SK-MEL-5 (cell line): ENCODE results near the gene IRS1. TPM values are rescaled to one million over a fixed set of nuclear protein-coding genes. Genes with fewer than 3 reads are reported as not detected.

Experiments
- DNase-seq: peaks from one replicate; pipeline ENCODE4 v3.0.0-alpha.2; 2016; ENCODE audit warnings: low read depth, low spot score
- in situ Hi-C: cut with HindIII; loops from 2 replicates; pipeline ENCODE4 v1.10.0; 2016; ENCODE audit warnings: low sequenced_read_pairs, high pct_unique_total_duplicates, low pct_unique_long_range_greater_than_20kb
- total RNA-seq: library from RNA; depleted of rRNA; stranded (reverse); fragments of >200 nt; shearing (Covaris generic); gene quantifications from 2 replicates; pipeline ENCODE4 v1.2.3, GENCODE V29; 2014

The IRS1 gene
- total RNA-seq, 1 experiment from 2014 or later = 4.2 TPM

DNA sequence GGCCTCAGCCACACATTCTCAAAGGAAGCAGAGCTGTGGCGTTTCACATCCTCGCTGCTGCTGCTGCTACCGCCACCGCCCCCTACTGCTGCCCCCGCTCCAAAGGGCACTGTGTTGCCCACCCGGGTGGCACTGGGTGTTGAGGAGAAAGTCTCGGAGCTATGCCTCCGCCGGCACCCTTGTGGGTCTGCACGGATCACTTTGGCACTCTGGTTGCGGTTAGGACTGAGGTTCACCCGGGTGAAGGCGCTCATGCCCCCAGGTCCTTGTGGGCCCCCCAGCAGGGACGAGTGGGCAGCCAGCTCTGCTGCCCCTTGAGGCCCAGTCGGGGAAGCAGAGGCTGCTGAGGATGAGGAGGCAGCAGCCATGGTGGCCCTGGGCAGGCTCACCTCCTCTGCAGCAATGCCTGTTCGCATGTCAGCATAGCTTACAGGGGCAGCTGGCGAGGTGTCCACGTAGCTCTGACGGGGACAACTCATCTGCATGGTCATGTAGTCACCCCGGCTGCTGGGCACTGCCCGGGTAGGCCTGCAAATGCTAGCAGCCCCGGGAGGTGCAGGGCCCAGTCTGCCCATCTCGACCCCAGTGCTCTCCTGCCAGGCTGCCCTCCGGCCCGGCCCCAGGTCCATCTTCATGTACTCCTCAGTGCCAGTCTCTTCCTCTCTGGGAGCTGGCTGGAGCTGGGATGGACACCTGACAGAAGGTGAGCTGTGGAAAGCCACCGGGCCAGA, 4.2 kb downstream of the IRS1 start:
- in situ Hi-C loops = no loop called here
- DNase-seq = no peak

DNA sequence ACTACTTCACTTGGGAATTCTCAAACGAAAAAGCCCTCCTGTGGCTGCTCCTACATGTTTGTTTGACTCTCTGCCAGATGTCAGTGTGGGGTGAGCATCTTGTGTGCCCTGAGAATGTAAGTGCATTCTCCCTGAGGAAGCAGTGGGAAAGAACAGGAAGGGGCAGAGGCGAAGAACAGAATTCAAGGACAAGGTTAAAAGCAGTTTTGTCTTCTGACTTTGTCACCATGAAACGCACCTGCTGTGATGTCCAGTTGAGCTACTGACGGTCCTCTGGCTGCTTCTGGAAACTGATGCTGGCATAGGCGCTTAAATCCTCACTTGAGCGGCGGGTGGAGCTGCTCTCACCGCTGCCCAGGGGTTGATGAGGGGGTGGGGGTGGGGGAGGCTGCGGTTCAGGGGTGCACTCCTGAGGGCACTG, 4.9 kb downstream of the IRS1 start:
- in situ Hi-C loops = no loop called here
- DNase-seq = no peak

DNA sequence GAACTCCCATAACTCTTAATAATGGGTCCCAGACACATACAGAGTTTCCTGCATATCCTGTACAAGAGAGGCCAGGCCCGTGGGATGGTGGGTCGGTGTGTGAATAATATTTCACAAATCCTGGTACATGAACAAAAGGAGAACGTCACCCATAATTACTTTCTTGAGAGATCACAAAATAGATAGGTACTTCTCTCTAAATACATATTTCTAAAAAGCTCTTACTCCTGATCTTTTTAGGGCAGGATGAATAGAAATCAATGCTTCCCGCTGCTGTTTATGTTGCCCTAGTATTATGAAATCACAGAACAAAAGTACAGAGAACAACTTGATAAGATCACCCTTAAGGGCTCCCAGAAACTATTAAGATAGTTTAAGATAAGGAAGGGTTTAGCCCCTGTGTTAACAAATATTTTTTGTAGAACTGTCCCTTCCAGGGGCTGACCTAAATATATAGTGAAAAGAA, 5.4 kb downstream of the IRS1 start:
- in situ Hi-C loops = no loop called here
- DNase-seq = no peak

DNA sequence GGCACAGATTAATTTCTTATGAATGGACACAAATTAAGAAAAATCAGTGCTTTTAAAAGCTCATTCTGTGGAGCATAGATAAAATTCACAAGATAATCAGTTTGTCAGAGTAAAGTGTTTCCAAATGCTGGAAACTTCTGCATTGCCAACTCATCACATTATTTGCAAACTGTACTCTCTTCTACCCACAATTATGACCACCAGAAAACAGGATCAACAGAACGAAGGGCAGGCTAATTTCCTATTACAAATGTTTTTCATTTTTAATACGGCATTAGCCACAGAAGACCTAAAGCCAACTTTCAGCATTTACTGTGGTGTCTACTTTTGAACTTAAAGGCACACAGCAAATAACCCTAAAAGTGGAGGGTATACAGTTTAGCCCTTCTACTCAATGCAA, 6.0 kb downstream of the IRS1 start:
- in situ Hi-C loops = no loop called here
- DNase-seq = no peak

DNA sequence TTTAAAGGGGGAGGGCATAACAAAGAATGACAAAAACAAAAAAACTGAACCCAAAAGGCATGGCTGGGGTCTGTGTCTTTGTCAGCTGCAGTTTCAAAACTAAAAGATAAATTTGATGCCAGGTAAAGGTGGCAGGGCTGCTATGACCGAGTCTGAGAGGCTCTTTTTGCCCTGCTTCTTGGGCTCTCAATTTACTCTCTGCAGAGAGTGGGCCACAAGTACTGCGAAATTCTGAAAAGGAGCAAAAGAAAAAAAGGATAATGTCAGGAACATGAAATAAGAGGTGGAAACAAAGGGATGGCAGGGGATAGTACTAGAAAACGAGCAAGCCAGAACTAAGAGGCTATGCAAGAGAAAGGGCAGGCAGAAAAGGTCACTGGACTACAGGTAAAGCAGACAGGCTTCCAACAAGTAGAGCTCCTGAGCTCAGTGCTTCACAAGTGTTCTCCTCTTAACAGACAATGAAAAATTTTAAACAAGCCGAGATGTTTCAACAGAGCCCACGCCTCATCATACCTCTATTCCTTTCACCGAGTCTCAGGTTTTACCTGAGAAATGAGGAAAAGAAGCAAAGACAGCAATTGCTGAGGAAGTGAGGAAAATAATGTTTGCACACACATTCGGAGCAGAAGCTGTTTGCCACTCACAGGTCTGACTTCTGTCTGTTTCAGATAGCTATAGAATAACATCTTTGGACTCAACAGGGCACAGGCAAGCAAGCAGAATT, 7.3 kb downstream of the IRS1 start:
- in situ Hi-C loops = no loop called here
- no peak for DNase-seq

DNA sequence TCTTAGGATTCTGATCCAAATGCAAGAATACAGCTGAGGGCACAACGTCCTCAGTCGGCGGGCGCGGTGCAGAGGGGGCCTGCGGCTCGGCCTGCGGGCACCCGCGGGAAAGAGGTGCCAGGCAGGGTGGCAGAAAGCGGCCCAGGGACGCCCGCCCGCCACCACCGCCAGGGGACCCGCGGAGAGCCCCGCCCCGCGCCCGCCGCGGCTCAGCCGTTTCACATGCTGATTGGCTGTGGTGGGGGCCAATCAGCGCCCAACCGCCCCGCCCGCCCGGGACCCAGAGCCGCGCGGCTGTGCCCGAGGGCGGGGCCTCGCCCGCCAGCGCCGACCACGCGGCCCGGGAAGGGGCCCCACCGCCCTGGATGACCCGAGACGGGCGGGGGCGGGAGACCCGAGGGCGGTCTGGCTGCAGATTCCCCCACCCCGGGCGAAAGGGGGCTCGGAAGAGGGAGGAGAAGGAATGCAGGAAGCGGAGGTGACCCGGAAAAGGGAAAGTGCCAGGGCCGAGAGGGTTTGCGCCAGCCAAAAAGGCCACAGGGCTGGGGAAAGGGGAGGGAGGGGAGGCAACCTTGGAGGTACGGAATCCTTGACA, 8.0 kb downstream of the IRS1 start:
- in situ Hi-C loops = no loop called here
- peak; percentile 77 for DNase-seq

DNA sequence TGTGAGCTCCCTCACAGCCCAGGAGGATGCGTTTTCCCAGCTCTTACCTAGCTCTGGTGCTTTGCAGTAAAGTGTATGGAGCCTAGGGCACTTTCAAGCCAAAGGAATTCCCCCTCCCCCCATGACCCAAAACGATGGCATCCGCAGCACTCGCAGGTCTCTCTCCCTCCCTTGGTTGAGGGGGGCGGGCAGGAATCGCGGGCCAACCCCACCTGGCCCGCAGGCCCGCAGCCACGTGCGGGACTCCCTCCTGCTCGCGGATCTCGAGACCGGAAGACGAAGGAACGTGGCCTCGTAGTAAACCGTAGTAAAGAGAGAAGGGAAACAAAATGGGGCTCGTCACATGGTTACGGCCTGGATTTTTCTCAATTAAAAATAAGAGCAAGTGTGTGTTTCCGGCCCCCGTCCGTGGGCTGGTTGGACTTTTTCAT, 8.5 kb downstream of the IRS1 start:
- DNase-seq = peak; percentile 39
- in situ Hi-C loops = no loop called here

DNA sequence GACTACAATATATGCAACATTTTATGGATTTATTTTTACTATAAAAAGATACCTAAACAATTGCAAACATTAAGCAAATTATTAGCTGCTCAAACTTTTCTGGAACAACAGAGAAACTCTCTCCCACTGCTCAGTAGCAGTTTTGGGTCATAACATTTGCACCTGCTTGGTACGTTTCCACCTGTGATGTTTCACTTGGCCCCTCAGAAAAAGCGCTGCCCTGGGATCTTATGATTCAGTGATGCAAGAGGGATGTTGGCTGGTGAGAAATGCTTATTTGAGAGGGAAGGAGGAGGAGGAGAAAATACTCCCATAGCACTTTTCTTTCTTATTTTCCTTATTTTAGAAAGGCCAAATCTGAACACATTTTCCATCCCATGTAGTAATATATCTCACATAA, 9.2 kb downstream of the IRS1 start:
- DNase-seq = no peak
- in situ Hi-C loops = no loop called here

DNA sequence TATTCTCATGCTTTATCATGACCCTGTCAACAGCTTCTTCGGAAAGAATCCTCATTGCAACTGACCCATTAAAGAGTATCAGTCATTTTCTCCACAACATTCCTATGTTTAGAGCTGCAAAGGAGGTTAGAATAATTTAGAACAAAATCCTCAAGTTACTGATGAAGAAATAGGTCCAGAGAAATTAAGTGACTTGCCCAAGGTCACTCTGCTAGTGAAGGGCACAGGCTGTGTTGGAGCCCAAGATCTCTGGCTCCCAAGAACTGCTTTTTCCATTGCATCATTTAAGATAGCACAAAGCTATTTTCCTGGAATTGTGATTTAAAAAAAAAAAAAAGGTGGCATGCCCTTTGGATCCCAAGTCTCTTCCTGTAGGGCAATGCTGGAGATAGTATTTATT, 9.6 kb downstream of the IRS1 start:
- no peak for DNase-seq
- in situ Hi-C loops = no loop called here

DNA sequence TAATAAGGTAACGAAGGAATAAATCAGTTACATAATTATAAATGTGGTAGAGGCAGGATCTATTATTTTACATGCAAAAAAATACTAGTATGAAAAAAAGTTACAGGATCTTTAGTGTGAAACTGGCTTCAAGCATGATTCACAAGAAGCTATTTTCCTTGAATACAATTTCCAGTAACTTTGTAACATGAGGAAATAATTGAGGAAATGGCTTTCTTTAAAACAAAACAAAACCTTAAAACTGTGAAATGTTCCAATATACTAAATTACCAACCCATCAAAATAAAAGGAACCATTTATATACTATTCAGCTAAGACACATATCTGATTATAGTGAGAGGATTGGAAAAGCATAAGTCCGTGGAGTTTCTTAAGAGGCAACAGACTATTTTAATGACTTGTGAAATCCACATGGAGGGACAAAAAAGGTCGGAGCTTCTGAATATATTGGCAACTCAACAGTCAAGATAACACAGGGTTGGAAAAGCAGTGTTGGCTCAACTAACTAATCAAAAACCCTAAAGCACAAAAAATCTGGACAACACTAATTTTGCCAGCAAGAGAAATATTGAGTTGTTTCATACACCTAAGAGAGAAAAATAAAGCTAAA, 10.6 kb downstream of the IRS1 start:
- no peak for DNase-seq
- in situ Hi-C loops = no loop called here

DNA sequence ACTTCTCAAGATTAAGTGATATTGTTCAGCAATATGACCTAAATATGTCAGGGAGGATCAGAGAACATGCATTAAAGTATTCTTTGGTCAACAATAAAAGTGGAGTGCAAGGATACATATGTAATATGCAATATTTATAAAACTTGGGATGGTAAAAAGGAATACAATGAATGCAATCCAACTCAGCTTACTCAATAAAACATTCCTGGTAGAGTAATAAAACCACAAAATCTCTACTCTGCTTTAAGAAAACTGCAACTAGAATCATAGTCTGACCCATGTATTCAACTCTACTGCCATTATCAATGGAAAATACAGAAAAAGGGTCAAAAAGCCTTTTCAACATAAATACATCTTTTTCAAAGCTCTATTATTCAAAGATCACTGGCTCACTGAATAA, 11.6 kb downstream of the IRS1 start:
- in situ Hi-C loops = no loop called here

DNA sequence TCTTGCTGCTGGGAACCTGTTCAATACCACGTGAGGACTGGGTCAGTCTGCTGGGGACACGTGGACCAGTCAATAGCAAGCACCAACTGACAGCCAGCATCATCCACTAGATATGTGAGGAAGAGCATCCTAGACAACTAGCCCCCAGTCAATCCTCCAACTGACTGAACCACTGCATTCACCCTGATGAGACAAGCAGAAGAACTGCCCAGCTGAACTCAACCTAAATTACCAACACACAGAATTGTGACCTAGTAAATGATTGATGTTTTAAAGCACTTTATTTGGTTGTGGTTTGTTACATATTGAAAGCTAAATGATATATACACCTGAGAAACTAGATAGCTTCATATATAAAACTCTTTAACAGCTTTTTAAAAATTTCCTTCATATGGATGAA, 15.7 kb downstream of the IRS1 start:
- in situ Hi-C loops = no loop called here
- DNase-seq = no peak

More for the DNA sequence above, 11.6 kb downstream of the IRS1 start:
- DNase-seq = no peak

DNA sequence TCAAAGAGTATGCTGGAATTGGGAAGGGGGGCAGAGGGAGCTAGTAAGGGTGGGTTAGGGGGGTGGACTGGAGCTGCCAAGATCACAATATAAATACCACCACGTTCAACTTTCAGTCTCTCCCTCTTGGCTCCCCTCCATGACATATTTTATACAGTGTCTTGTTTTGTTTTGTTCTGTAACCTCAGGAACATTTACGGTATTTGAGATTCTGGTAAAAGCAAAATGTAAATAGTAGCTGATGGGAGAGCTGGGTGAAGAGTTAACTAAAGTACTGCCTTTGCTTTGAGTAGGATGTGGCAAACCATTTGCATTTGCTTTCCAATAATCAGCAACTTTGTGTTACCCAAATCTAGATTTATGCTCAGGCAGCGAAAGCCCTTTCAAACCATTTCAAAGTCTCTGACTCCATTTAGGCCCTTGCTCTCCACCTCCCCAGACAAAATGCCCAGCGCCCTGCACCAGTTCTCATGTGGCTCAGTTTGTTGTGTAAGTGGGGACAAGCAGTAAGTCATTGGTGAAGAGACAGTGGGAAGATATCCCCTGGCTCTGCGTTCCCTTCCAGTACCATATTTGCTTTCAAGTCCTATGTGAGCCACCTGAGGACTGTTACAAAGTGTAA, 17.4 kb downstream of the IRS1 start:
- DNase-seq = no peak
- in situ Hi-C loops = no loop called here

DNA sequence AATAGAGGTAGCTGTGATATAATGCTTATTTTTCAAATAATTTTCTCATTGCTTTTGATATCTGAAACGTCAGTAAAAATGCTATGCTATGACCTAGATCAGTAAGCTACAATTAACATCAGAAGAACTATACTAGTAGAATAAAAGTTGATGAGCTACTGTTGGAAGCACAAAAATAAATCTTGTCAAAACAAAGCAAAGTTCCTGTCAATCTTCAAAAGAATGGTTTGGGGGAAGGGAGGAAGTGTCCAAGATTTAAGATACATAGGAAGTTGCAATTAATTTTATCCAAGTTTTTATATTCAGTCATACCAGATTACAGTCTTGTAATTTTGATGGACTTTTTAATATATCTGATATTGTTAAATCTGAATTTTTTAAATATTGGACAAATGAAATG, 19.2 kb downstream of the IRS1 start:
- in situ Hi-C loops = no loop called here
- no peak for DNase-seq

DNA sequence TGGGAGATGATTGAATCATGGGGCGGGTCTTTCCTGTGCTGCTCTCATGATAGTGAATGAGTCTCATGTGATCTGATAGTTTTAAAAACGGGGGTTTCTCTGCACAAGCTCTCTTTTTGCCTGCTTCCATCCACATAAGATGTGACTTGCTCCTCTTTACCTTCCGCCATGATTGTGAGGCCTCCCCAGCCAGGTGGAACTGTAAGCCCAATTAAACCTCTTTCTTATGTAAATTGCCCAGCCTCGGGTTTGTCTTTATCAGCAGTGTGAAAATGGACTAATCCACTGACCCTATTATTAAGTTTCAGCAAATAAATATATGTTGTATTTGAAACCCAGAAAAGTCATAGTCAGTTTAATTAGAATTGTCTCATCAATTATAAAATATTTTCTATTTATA, 22.0 kb downstream of the IRS1 start:
- in situ Hi-C loops = no loop called here
- DNase-seq = no peak

DNA sequence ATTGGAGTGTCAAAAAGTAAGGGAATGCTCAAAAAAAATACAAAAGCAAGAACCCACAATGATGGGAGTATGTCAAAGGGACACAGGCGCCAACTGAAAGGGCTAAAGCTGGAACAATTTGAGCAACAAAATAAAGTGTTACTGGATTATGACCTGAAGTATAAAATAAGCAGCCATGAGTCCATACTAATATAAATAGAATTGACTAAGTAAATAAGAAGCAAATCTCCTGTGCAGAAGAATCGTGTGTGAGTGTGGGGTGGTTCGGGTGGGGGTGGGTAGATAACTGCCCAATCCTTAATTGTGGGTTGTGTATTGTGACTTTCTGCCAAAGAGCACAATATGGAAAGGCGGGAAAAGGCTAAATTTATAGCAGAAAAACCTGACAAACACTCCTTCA, 23.5 kb downstream of the IRS1 start:
- in situ Hi-C loops = no loop called here
- DNase-seq = no peak

DNA sequence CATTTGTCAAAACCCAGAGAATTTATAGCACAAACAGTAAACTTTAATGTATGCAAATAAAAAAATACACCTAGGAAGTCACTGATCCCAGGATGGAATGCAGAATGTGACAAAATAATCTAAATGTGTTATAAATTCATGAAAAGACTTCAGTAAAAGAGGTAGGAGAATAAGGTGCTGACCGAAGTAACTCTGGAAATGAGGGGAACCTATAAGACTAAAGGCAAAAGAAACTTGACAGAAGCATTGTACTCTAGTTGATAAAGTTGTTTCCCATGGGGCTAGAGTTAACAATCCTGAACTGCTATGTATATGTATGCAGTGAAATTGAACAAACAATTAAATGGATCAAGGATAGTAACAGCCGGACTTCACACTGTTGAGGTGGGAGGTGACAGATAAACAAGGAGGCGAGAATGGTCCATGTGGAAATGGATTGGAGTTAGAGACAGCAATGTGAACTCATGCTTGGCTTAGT, 24.5 kb downstream of the IRS1 start:
- DNase-seq = no peak
- in situ Hi-C loops = no loop called here

DNA sequence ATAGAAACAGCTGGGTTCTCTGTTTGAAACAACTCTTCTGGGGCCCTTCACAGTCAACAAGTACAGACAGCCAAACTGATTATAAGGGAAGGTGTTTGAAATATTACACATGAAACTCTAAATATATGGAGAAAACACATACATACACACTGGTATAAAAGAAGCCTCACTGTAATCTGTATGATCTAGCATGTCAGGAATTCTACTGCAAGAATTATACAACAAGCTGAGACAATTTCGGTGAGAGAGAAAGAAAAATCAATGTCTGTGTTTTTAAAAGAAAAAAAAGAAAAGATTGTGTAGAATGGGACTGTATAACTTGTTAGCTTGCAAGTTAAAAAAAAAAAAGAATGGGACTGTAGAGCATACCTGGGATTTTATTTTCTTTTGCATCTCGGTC, 26.3 kb downstream of the IRS1 start:
- in situ Hi-C loops = no loop called here
- DNase-seq = no peak
